ENCODE measurements around the gene NTN3.

DNA sequence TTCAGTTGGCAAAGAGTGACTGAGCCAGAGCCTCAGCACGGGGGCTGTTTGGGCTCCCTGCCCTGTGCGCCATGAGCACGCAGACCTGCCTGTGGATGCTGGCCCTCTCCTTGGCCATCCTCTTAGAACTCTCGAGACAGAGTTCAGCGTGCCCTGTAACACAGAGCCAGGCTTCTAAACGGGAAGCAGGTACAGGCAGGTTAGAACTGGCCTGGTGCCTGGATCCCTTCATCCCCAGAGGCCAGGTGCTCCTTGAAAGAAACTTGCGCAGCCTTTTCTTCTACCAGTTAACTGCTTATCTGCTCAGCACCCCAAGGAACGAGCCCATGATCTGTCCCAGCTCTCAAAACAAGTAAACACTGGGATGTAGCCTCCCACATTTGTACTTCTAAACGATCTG, 35.0 kb upstream of the NTN3 start:
- TF ChIP-seq GATA2 (IDR thresholded peaks at IDR 0.05; ENCODE audit: low read depth, low read length) (no peak), GATA3 (IDR thresholded peaks at IDR 0.05; ENCODE audit: low read depth, low read length) (no peak)

All from SH-SY5Y (cell line).